ENCODE data around the gene KCNK6.
"Not testable (repeated sequence)": the region's sequence is repeated elsewhere in the genome, so short reads cannot be mapped to it uniquely, and the experiment has no call there.

The KCNK6 gene

DNA sequence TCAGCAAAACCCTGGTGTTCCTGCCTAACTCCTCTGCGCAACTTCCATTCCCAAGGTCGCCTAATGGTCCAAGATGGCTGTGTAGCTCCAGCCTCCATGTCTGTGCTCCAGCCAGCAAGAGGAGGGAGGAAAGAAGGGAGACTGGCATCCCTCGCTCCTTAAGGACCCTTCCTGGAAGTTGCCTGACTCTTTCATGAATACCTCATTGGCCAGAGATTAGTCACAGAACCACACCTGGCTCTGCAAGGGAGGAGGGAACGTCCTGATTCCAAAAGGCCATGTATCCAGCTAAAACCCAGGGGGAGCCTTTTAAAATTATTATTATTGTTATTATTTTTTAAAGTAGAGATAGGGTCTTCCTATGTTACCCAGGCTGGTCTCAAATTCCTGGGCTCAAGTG lies 4.8 kb downstream of the KCNK6 start:
- no peak for DNase-seq (ENCODE audit: low spot score)

DNA sequence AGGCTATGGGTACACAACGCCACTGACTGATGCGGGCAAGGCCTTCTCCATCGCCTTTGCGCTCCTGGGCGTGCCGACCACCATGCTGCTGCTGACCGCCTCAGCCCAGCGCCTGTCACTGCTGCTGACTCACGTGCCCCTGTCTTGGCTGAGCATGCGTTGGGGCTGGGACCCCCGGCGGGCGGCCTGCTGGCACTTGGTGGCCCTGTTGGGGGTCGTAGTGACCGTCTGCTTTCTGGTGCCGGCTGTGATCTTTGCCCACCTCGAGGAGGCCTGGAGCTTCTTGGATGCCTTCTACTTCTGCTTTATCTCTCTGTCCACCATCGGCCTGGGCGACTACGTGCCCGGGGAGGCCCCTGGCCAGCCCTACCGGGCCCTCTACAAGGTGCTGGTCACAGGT lies 6.9 kb downstream of the KCNK6 start:
- no peak for DNase-seq (ENCODE audit: low spot score)

DNA sequence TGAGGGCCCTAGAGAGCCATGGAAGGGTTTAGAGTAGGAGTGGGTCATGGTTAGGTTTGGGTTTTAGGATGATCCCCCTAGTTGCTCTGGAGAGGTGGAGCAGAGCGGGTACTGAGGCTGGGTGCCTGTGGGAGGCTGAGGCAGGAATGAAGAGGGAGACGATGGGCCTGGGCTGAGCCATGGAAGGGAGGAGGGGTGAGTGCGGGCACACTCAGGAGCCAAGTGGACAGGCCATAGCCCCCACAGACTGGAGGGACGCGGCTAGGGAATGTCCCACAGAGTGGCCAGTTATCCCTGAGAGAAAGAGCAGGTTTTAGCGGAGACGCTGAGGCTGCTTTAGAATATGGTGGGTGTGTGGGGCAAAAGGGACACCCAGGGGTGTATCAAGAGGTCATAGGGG lies 10.0 kb downstream of the KCNK6 start:
- no peak for DNase-seq (ENCODE audit: low spot score)

DNA sequence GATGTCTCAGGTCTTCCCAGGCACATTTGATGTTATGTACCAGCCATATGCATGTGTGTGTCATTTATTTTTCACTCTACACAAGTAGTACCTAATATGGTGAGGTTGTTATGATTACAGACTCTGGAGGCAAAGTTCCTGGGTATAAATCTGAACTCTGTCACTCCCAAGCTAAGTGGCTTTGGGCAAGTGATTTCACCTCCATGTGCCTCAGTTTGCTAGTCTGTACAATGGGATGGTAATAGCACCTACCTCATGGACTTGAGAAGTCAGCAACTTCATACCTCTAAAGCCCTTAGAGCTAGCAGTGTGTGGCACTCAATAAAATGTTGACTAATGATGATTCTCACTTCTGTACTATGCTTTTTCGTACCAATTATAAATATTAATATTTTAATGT lies 12.1 kb downstream of the KCNK6 start:
- DNase-seq (ENCODE audit: low spot score), result no peak

DNA sequence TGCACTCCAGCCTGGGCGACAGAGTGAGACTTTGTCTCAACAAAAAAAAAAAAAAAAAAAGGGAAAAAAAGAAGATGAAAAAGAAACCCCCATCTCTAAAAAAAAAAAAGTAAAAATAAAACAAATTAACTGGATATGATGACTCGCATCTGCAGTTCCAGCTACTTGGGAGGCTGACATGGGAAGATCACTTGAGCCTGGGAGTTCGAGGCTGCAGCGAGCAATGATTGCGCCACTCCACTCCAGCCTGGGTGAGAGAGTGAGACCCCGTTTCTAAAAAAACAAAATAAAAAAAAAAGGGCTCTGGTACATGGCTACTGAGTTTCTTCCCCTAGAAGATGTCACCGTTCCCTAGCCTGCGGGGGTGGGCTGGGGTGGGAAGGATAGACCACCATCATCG lies 13.6 kb downstream of the KCNK6 start:
- DNase-seq (ENCODE audit: low spot score), result no peak

DNA sequence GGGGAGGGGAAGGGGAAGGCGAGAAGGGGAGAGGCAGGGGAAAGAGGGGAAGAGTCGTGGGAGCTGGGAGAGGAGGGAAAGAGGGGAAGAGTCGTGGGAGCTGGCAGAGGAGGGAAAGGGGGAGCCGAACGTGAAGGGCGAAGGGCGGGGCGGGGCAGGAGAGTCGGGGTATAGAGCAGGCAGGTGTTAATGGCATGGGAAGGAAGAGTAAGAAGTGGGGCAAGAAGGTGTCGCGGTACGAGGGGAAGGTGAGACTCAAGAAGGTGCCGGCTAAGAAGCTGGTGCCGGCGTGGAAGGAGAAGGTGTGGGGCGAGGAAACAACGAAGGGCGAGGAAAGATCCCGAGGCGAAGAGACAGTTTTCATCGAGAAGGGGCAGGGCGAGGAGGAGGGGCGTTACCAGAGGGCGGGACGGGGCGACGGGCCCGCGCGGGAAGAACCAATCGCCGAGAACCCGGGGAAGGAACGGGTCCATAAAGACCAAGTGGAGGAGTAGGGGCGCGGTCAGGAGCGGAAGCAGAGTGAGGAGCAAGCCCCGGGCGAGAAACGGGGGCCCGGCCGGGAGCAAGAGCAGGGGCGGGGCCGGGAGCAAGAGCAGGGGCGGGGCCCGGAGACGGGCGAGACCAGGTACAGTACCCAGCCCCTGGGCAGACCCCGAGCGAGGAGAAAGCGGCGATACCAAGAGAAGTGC lies 16.4 kb downstream of the KCNK6 start:
- DNase-seq (ENCODE audit: low spot score), result peak; percentile 93

DNA sequence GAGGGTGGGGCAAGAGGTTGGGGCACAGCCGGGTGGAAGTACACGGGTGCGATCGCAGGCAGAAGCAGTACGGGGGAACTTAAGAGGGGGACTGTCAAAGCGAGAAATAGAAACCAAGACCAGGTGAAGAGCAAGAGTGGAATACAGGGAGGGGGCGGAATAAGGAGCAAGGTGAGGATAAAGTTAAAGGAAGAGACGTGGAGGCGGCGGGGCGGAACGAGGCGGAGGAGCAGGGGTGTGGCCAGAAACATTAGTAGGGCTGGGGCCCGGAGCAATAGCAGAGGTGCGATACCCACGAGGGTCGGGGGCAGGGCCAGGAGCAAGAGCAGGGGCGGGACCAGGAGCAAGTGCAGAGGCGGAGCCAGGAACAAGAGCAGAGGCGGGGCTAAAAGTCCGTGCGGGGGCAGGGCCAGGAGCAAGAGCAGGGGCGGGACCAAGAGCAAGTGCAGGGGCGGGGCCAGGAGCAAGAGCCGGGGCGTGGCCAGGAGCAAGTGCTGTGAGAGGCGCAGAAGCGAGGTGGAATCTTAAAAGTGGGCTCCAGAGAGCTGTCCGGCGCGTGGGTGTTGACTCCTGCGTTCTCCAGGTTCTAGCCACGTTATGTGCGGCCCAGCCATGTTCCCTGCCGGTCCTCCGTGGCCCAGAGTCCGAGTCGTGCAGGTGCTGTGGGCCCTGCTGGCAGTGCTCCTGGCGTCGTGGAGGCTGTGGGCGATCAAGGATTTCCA lies 17.2 kb downstream of the KCNK6 start:
- peak; percentile 74 for DNase-seq (ENCODE audit: low spot score)

DNA sequence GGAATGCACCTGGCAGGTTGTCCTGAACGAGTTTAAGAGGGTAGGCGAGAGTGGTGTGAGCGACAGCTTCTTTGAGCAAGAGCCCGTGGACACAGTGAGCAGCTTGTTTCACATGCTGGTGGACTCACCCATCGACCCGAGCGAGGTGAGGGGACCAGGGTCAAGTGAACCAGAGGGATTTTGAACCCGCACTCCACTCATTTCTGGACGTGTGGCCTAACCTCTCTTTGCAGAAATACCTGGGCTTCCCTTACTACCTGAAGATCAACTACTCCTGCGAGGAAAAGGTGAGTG lies 17.7 kb downstream of the KCNK6 start:
- DNase-seq (ENCODE audit: low spot score), result no peak

DNA sequence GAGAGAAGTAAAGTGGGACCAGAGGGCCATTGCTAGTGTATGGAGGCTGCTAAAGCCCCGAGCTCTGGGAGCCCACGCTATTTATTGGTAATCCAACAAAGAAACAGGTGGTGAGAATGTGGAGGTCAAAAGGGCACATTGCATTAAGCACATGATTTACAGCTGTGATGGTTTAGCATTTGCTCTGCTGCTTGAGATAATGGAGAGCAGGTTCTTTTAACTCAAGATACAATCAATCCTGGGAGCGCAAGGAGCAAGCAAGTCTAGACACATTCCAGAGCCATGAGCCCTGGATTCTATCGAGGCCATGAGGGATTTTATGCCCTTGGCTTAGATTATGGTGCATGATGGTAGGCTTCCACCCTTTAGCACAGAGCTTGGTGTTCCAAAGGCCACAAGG lies 19.4 kb downstream of the KCNK6 start:
- not testable (repeated sequence) for DNase-seq (ENCODE audit: low spot score)

DNA sequence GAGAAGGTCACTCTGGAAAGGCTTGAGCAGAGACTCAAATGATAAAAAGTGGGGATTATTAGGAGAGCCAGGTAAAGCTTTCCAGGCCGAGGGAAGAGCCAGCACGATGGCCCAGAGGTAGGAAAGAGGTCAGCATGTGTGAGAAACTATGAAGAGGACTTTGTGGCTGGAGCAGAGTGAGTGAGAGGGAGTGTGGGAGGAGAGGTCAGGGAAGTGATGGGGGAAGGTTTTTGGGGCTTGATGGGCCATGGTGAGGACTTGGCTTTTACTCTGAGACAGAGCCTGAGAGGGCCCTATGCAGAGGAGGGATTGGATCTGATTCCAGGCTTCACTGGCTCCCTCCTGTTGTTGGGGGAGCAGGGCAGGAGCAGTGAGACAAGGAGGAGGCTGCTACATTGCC lies 21.3 kb downstream of the KCNK6 start:
- no peak for DNase-seq (ENCODE audit: low spot score)

DNA sequence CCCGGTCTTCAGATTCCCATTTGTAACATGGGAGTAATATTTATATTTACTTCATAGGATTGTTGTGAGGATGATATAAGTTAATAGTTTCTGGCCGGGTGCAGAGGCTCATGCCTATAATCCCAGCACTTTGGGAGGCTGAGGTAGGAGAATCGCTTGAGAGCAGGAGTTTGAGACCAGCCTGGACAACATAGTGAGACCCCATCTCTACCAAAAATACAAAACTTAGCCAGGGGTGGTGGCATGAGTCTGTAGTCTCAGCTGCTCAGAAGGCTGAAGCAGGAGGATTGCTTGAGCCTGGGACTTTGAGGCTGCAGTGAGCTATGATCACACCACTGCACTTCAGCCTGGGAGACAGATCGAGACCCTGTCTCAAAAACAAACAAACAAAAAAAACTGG lies 27.2 kb downstream of the KCNK6 start:
- DNase-seq (ENCODE audit: low spot score), result no peak

DNA sequence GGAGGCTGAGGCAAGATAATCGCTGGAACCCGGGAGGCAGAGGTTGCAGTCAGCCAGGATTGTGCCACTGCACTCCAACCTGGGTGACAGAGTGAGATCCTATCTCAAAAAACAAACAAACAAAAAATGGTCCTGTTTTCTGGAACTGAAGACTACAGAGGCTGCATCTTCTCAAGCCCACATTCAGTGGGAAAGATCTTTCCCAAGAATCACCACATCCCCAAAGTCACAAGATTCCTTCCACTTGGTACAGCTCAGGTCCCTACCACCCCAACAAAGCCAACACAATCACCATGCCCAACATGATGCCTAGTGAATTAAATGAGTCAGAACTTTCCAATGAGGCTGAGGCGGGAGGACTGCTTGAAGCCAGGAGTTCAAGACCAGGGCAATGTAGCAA lies 31.2 kb downstream of the KCNK6 start:
- DNase-seq (ENCODE audit: low spot score), result no peak

DNA sequence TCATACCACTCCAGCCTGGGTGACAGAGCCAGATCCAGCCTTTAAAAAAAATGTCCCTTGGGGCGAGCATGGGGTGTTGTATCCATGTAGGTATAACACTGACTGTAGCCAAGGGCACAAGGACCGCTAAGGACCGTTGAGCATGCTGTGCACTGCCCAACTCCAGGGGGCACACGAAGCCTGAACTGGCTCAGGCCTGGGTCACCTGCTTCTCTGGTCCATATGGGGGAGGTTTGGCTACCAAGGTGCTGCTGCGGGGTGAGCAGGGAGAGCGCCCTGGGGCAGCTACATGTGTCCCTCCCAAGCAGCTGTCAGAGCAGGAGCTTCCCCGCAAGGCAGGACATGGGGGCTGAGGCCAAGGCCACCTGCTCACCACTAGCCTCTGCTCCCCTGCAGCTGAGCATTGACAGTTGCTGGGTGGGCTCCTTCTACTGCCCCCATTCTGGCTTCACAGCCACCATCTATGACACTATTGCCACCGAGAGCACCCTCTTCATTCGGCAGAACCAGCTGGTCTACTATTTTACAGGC lies 32.3 kb downstream of the KCNK6 start:
- DNase-seq (ENCODE audit: low spot score), result no peak

DNA sequence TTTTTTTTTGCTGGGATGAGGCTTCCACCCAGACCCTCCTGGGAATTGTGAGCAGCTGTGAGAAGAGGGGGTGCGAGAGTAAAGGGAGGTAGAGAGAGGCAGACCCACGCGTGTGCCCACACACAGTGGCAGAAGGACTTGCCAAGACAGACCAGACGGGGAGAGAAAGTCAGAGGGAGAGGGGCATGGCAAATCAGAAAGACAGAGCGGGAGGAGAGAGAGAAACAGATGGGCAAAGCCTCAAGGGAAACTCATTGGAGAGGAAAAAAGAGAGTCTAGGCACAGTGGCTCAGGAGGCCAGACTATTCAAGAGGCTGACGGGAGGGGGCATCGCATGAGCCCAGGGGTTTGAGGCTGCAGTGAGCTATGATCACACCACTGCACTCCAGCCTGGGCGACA lies 33.0 kb downstream of the KCNK6 start:
- no peak for DNase-seq (ENCODE audit: low spot score)

DNA sequence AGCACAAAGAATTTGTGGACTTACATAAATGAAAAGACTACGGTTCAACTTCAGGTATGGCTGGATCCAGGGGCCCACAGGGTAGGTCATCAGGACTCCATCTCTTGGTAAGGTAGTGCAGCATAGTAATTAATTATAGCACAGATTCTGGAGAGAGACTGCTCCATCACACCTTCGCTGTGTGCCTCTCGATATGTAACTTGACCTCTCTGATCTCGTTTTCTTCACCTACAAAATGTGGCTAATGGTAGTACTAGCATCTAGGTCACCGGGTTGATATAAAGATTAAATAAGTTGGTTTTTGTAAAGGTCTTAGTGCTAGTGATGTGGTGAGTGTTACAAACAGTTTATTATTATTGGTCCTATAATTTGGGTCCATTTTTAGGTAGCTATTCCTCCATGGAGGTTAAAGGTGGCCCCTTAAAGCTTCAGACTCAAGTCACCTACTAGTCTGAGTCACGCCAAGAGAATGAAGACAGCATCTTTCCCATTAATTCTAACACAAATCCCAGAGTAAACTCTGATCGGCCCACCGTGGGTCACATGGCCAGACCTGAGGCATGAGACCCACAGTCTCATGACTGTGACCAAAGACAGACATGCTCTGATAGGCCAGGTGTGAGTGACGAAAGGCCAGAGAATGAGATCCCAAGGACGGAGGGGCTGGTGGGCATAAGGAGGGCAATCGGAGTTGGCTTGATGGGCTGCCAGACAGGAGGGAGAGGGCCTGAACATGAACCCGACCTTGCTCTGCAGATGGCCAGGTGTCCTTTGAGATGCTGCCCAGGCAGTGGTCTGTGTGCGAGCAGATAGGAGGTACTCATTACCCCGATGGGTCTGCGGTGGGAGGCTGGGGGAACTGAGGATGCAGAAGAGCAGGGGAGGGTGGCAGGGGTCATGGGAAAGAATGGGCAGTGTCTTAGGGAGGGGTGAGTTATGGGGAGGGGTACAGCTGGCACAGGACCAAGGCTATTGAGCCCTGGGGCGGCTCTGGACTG lies 36.4 kb downstream of the KCNK6 start:
- DNase-seq (ENCODE audit: low spot score), result no peak

DNA sequence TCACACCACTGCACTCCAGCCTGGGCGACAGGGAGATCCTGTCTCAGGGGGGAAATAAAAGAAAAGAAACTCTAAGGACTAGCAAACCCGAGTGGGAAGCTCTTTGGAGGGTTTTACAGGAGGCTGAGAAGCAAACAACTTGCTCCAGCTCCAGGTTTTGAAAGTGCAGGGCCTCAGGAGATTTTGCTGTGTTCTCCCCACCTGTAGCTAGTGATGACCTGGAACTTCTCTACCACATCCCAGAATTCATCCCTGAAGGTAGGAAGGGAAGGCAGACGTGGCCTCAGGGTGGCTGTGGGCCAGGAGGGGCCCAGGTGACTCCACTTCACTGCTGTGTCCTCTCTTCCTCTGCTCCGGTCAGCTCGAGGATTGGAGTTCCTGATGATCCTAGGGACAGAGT lies 38.4 kb downstream of the KCNK6 start:
- no peak for DNase-seq (ENCODE audit: low spot score)

DNA sequence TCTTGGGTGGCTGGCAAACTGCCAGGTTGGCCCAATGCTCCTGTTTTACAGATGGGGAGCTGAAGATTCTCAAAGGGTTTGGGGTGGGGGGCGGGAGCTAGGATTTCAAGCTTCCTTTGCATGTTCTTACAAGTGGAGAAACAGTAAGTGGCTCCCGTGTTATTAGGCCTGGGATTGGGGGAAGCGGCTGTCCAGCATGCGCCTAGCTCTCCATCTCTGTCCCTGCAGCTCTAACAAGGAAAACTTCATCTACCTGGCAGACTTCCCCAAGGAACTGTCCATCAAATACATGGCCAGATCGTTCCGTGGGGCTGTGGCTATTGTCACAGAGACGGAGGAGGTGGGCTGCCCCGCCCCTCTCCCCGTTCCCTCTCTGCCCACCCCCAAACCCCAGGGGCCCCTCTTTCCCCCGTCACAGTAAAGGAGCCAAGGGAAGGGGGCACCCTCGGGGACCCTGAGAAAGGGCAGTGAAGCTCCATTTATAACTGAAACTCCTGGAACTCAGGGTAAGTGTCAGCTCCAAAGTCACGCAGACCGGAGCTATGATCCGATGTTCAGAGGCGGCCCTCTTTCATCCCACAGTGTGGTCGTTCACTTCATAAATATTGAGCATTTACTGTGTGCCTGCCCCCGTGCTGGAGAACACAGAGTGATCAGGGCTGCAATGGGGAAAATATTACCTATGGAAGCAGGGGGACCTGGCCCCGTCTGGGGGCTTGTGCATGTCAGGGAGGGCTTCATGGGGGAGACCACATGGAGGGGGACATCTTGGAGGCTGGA lies 39.8 kb downstream of the KCNK6 start:
- DNase-seq (ENCODE audit: low spot score), result no peak

DNA sequence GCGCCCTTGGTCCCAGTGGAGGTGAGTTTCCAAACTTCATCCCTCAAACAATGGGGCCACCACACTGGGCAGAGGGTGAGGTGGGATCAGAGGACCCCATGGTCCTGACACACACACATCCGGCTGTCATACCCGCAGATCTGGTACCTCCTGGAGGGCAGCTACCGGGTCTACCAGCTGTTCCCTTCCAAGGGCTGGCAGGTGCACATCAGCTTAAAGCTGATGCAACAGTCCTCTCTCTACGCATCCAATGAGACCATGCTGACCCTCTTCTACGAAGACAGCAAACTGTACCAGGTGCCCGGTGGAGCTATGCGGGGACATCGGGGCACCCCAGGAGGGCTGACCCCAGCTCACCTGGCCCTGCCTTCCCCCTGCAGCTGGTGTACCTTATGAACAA lies 40.7 kb downstream of the KCNK6 start:
- DNase-seq (ENCODE audit: low spot score), result no peak

DNA sequence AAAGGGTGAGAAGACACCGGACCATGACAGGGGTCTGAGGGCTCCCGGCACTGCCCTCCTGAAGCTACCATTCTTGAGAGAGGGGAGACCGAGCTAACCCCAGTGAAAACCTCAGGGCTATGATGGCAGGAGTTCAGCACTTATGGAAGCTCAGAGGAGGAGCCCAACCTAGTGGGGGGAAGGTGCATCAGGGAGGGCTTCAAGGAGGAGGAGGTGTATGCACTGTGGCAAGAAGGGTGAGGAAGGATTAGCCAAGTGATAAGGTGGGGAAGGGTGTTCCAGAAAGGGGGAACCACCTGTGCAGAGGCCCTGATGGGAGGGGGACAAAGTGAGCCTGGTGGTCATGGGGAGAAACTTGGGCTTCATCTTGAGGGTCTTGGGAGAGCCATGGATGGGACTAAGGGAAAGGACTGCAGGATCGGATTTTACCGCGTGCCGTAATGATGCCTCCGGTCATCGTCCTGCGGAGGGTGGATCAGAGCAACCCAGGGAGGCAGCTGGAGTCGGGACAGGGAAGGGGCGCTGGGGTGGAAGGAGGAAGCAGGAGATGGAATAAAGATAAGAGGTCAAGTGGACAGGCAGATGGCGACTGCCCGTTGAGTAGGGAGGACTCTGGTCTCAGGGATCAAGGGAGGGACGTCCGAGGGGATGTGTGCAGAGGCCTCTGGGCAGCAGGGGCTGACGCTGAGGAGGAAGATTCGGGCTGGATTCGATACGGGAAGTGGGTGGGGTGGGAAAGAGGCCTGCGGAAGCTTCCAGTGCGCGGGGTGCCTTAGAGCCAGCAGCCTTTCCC lies 41.4 kb downstream of the KCNK6 start:
- DNase-seq (ENCODE audit: low spot score), result no peak

DNA sequence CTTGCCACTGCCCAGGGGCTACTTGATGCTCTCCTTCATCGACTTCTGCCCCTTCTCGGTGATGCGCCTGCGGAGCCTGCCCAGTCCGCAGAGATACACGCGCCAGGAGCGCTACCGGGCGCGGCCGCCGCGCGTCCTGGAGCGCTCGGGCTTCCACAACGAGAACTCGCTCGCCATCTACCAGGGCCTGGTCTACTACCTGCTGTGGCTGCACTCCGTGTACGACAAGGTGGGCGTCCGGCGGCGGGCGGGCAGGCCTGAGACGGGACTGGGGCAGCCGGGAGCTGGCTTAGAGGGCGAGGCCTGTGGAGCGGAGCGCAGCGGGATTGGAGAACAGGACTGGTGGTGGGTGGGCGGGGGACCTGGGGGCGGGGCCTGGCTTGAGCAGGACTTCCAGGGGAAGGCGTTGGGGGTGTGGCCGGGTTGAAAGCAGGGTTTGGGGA lies 42.0 kb downstream of the KCNK6 start:
- DNase-seq (ENCODE audit: low spot score), result peak; percentile 63
